GM18870 (cell line): ENCODE measurements around the gene LY6G5C.
A peak's percentile ranks its signal among the peaks of the same experiment; 100 is the strongest.

ENCODE experiments used
- ATAC-seq: cut with Tn5 transposase; IDR thresholded peaks from one replicate; pipeline ENCODE4 v1.9.1; 2021; ENCODE audit warnings: moderate library complexity; ENCODE audit not compliant: unreplicated experiment

LY6G5C gene

GRCh38 chr6:31663126-31663960 lies 17.5 kb downstream of the LY6G5C start:
- ATAC-seq = no peak

- ATAC-seq = no peak
These were observed 18.6 kb downstream of the LY6G5C start for GRCh38 chr6:31662124-31662723.

- no peak for ATAC-seq
These were observed 19.4 kb downstream of the LY6G5C start for GRCh38 chr6:31661262-31662123.

GRCh38 chr6:31660381-31661261 lies 20.2 kb downstream of the LY6G5C start, which contains the start of gene C6orf47:
C6orf47 (minus strand) TSS chr6:31660778; CDS start chr6:31659947, 831 bp downstream.
- ATAC-seq = no peak

GRCh38 chr6:31659649-31660380 lies 21.1 kb downstream of the LY6G5C start:
- ATAC-seq = no peak

GRCh38 chr6:31658983-31659648 lies 21.8 kb downstream of the LY6G5C start:
- ATAC-seq = no peak

- ATAC-seq = no peak
These were observed 22.6 kb downstream of the LY6G5C start for GRCh38 chr6:31658158-31658688.

GRCh38 chr6:31657406-31658157 lies 23.3 kb downstream of the LY6G5C start:
- ATAC-seq = no peak

- no peak for ATAC-seq
These were observed 25.3 kb downstream of the LY6G5C start, which contains the start of gene APOM for GRCh38 chr6:31655349-31656237. APOM (plus strand) TSS chr6:31655894; CDS start chr6:31655967, 73 bp downstream.

GRCh38 chr6:31654574-31655348 lies 26.1 kb downstream of the LY6G5C start:
- ATAC-seq = no peak

GRCh38 chr6:31652925-31653724 lies 27.7 kb downstream of the LY6G5C start:
- peak; percentile 45 for ATAC-seq

- ATAC-seq = peak; percentile 32
These were observed 29.2 kb downstream of the LY6G5C start for GRCh38 chr6:31651602-31652191.

GRCh38 chr6:31645325-31645724 lies 35.5 kb downstream of the LY6G5C start:
- ATAC-seq = no peak

- ATAC-seq = no peak
These were observed 36.9 kb downstream of the LY6G5C start for GRCh38 chr6:31643818-31644454.
